Neutrophil (primary cell): ENCODE measurements around the gene BTG3.

ENCODE experiments used
- H3K27ac ChIP-seq: fragments of 200-600 bp; sonication (generic); 2 replicates; pipeline ENCODE4 v1.5.1; 2016; ENCODE audit warnings: mild to moderate bottlenecking, moderate library complexity
- H3K27me3 ChIP-seq: fragments of 200-600 bp; sonication (generic); 2 replicates; pipeline ENCODE4 v1.6.0; 2016; ENCODE audit warnings: mild to moderate bottlenecking
- H3K36me3 ChIP-seq: fragments of 200-600 bp; sonication (generic); 2 replicates; pipeline ENCODE4 v1.5.1; 2017
- H3K4me1 ChIP-seq, 2 experiments: fragments of 200-600 bp in 1 of 2; sonication (generic) in 1 of 2; 1 replicate in 1 of 2; 2 replicates in 1 of 2; pipeline versions ENCODE4 v1.5.1 to v1.6.1; 2013 to 2016; ENCODE audit warnings: low read depth in 1 of 2, low read length in 1 of 2, mild to moderate bottlenecking in 1 of 2, moderate library complexity in 1 of 2; ENCODE audit not compliant: control insufficient read depth in 1 of 2, insufficient read depth in 1 of 2
- H3K4me3 ChIP-seq, 2 experiments: fragments of 200-600 bp in 1 of 2; sonication (generic) in 1 of 2; 1 replicate in 1 of 2; 2 replicates in 1 of 2; pipeline ENCODE4 v1.5.1; 2013 to 2016; ENCODE audit warnings: low read depth in 1 of 2, low read length in 1 of 2, mild to moderate bottlenecking in 1 of 2, moderate library complexity in 1 of 2
- H3K9me3 ChIP-seq: fragments of 200-600 bp; sonication (generic); 2 replicates; pipeline ENCODE4 v1.5.1; 2016
- TF ChIP-seq, protein P1 (sequence below): fragments of 200-600 bp; sonication (generic); IDR thresholded peaks from 2 replicates; pipeline ENCODE4 v1.5.1; 2016; ENCODE audit warnings: antibody characterized with exemption

The BTG3 gene

DNA sequence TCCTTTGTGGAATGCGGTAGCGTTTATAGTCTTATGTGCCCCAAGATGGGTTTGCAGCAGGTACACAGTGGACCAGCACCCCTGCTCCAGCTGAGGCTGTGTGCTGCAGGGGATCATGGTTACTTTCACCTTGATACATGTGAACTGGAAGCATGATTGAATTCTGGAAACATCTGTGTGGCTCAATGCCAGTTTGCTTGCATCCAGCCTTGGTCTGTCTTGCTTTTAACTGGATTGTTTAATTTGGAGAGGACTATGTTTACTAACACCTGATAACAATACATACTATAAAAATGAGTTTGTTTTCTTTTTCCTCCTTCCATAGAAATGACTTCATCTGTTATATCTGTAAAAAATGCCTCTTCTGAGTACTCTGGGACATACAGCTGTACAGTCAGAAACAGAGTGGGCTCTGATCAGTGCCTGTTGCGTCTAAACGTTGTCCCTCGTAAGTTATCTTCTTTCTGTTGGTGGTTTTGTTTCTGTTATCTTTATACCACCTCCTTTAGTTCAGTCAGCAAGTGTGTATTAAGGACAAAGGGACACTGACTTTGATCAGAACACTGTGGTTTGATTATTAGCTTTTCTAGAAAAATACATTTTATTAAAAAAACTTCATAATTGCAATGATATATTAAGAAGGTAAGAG, 52.2 kb downstream of the BTG3 start:
- TF ChIP-seq, protein P1, sequence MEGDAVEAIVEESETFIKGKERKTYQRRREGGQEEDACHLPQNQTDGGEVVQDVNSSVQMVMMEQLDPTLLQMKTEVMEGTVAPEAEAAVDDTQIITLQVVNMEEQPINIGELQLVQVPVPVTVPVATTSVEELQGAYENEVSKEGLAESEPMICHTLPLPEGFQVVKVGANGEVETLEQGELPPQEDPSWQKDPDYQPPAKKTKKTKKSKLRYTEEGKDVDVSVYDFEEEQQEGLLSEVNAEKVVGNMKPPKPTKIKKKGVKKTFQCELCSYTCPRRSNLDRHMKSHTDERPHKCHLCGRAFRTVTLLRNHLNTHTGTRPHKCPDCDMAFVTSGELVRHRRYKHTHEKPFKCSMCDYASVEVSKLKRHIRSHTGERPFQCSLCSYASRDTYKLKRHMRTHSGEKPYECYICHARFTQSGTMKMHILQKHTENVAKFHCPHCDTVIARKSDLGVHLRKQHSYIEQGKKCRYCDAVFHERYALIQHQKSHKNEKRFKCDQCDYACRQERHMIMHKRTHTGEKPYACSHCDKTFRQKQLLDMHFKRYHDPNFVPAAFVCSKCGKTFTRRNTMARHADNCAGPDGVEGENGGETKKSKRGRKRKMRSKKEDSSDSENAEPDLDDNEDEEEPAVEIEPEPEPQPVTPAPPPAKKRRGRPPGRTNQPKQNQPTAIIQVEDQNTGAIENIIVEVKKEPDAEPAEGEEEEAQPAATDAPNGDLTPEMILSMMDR, result no peak
- Histone ChIP-seq H3K4me1 (no peaks in the 10 kb centered on the region), H3K9me3 (no peaks in the 10 kb centered on the region), H3K36me3 (no peaks in the 10 kb centered on the region), H3K27ac (no peak overlapping the region), H3K4me3 (no peak overlapping the region), H3K27me3 (no peaks in the 10 kb centered on the region)

DNA sequence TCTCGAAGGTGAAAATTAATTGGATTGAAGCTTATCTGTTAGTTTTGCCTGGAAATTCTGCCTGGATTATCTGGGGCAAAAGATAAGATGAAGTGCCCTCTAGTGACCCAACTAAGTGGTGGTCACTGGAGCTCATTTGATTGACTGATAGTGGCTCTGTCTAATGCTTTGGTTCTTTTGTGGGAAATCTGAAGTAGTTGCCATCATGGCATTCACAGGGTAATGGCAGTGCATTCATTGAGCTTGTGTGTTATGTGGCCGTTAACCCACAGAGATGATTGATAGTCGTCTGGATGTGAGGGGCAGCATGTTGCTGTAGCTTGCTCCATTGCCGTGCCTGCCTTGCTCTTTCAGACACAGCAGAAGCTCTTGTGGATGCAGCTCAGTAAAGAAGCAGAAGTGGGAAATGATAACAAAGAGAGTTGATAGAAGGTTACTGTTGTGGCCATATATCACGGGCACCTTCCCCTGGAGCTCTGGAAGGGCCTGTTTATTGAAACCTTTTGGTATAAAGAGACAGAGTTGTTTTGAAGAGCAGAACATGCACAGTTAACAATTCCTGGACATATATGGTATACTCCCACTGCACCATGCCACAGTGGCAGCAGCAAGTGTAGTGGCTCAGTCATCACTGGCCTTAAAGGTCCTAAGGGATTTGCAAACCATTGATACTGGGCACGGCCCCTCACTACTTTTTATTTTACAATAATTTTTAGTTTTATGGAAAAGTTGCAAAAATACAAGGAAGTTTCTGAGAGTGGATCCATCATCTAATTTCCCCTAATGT, 57.8 kb downstream of the BTG3 start:
- no peaks in the 10 kb centered on the region for H3K4me1 ChIP-seq
- no peaks in the 10 kb centered on the region for H3K36me3 ChIP-seq
- H3K9me3 ChIP-seq, result no peaks in the 10 kb centered on the region
- no peaks in the 10 kb centered on the region for H3K27me3 ChIP-seq
- H3K4me3 ChIP-seq, result no peak overlapping the region
- H3K27ac ChIP-seq, result no peak overlapping the region
- TF ChIP-seq, protein P1, result no peak

GRCh38 chr21:17554120-17554519, 58.6 kb downstream of the BTG3 start:
- no peaks in the 10 kb centered on the region for H3K36me3 ChIP-seq
- no peaks in the 10 kb centered on the region for H3K27me3 ChIP-seq
- no peak overlapping the region for H3K4me3 ChIP-seq
- no peak overlapping the region for H3K27ac ChIP-seq
- TF ChIP-seq, protein P1, result no peak
- no peaks in the 10 kb centered on the region for H3K4me1 ChIP-seq
- H3K9me3 ChIP-seq, result no peaks in the 10 kb centered on the region

- H3K4me3 ChIP-seq, result no peak overlapping the region
- no peaks in the 10 kb centered on the region for H3K9me3 ChIP-seq
- H3K36me3 ChIP-seq, result no peaks in the 10 kb centered on the region
- H3K27ac ChIP-seq, result no peak overlapping the region
- H3K27me3 ChIP-seq, result no peaks in the 10 kb centered on the region
- TF ChIP-seq, protein P1, result no peak
- no peaks in the 10 kb centered on the region for H3K4me1 ChIP-seq
These were observed 60.3 kb downstream of the BTG3 start for GRCh38 chr21:17552410-17552809.

- TF ChIP-seq, protein P1, result no peak
- no peaks in the 10 kb centered on the region for H3K4me1 ChIP-seq
- no peaks in the 10 kb centered on the region for H3K27me3 ChIP-seq
- no peak overlapping the region for H3K4me3 ChIP-seq
- no peak overlapping the region for H3K27ac ChIP-seq
- no peaks in the 10 kb centered on the region for H3K9me3 ChIP-seq
- no peaks in the 10 kb centered on the region for H3K36me3 ChIP-seq
These were observed 61.9 kb downstream of the BTG3 start for GRCh38 chr21:17550671-17551308.
